ENCODE results near the gene GATB. TPM values are rescaled to one million over a fixed set of nuclear protein-coding genes. Genes with fewer than 3 reads are reported as not detected.

Gene GATB
- total RNA-seq, 1 donor from 2014 or later: 18.0 TPM

GRCh38 chr4:151690164-151690870, 70.5 kb downstream of the GATB start:
- H3K9me3 Mint-ChIP-seq (ENCODE audit: unreplicated experiment): no peaks in the 10 kb centered on the region

DNA sequence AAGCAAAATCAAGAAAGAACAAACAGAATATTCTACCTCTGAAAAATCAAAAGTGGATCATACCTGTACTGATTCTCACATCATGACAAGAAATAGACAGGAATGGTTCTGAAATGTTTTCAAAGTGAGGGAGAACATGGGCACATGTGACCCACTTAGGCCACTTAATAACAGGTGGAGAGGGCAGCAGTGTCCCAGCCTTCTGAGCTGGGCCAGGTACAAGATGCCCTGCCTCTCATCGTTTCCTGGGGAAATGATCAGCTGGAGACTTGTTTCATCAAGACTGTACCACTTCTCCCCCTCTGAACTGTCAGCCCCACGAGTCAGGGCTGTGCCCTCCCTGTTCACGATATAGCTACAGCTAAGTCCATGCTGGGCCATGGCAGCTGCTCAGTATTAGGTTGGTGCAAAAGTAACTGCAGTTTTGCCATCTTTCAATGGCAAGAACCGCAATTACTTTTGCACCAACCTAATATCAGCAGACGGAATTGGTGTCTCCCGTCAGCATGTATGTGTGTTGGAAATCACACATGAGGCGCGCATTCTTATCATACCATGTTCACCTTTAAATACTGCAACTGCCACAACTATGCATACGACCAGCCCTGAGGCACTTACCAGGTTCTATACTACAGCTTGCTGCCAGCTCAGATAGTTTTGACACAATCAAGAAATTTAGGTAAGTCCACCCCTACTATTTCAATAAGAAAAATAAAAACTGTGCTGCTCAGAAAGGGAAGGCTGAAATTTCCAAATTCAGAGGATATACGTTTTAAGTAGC, 71.4 kb downstream of the GATB start:
- TF ChIP-seq, protein P1, sequence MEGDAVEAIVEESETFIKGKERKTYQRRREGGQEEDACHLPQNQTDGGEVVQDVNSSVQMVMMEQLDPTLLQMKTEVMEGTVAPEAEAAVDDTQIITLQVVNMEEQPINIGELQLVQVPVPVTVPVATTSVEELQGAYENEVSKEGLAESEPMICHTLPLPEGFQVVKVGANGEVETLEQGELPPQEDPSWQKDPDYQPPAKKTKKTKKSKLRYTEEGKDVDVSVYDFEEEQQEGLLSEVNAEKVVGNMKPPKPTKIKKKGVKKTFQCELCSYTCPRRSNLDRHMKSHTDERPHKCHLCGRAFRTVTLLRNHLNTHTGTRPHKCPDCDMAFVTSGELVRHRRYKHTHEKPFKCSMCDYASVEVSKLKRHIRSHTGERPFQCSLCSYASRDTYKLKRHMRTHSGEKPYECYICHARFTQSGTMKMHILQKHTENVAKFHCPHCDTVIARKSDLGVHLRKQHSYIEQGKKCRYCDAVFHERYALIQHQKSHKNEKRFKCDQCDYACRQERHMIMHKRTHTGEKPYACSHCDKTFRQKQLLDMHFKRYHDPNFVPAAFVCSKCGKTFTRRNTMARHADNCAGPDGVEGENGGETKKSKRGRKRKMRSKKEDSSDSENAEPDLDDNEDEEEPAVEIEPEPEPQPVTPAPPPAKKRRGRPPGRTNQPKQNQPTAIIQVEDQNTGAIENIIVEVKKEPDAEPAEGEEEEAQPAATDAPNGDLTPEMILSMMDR (IDR thresholded peaks at IDR 0.05): no peak
- no peaks in the 10 kb centered on the region for H3K27me3 Mint-ChIP-seq (ENCODE audit: unreplicated experiment)
- no peak for DNase-seq (ENCODE audit: extremely low spot score, unreplicated experiment)
- no peaks in the 10 kb centered on the region for H3K9me3 Mint-ChIP-seq (ENCODE audit: unreplicated experiment)
- H3K4me1 Mint-ChIP-seq (ENCODE audit: unreplicated experiment): peaks cover 8% of the 10 kb centered on the region
- peaks cover 5% of the 10 kb centered on the region for H3K36me3 Mint-ChIP-seq (ENCODE audit: unreplicated experiment)
- no peak overlapping the region for H3K27ac Mint-ChIP-seq (ENCODE audit: unreplicated experiment)
- no peak overlapping the region for H3K4me3 Mint-ChIP-seq (ENCODE audit: unreplicated experiment)

More at GRCh38 chr4:151690164-151690870, 70.5 kb downstream of the GATB start:
- peaks cover 8% of the 10 kb centered on the region for H3K4me1 Mint-ChIP-seq (ENCODE audit: unreplicated experiment)
- DNase-seq (ENCODE audit: extremely low spot score, unreplicated experiment): no peak
- no peaks in the 10 kb centered on the region for H3K27me3 Mint-ChIP-seq (ENCODE audit: unreplicated experiment)
- no peak overlapping the region for H3K4me3 Mint-ChIP-seq (ENCODE audit: unreplicated experiment)
- no peak overlapping the region for H3K27ac Mint-ChIP-seq (ENCODE audit: unreplicated experiment)
- TF ChIP-seq, protein P1 (IDR thresholded peaks at IDR 0.05): no peak
- peaks cover 6% of the 10 kb centered on the region for H3K36me3 Mint-ChIP-seq (ENCODE audit: unreplicated experiment)

DNA sequence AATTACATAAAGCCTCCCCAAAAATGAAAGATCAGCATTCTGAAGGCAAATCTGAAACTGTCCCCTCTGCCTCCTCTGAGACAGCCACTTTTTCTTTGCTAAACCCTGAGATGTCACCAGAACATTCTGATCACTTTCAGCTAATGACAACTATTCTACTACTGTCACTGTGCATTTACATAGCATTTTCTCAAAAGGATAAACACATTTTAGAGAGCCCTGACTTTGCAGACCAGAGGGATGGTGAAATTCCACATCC, 72.1 kb downstream of the GATB start:
- H3K27ac Mint-ChIP-seq (ENCODE audit: unreplicated experiment): no peak overlapping the region
- peaks cover 5% of the 10 kb centered on the region for H3K36me3 Mint-ChIP-seq (ENCODE audit: unreplicated experiment)
- H3K27me3 Mint-ChIP-seq (ENCODE audit: unreplicated experiment): no peaks in the 10 kb centered on the region
- H3K9me3 Mint-ChIP-seq (ENCODE audit: unreplicated experiment): no peaks in the 10 kb centered on the region
- DNase-seq (ENCODE audit: extremely low spot score, unreplicated experiment): no peak
- H3K4me3 Mint-ChIP-seq (ENCODE audit: unreplicated experiment): no peak overlapping the region
- H3K4me1 Mint-ChIP-seq (ENCODE audit: unreplicated experiment): peaks cover 8% of the 10 kb centered on the region
- TF ChIP-seq, protein P1 (IDR thresholded peaks at IDR 0.05): no peak

DNA sequence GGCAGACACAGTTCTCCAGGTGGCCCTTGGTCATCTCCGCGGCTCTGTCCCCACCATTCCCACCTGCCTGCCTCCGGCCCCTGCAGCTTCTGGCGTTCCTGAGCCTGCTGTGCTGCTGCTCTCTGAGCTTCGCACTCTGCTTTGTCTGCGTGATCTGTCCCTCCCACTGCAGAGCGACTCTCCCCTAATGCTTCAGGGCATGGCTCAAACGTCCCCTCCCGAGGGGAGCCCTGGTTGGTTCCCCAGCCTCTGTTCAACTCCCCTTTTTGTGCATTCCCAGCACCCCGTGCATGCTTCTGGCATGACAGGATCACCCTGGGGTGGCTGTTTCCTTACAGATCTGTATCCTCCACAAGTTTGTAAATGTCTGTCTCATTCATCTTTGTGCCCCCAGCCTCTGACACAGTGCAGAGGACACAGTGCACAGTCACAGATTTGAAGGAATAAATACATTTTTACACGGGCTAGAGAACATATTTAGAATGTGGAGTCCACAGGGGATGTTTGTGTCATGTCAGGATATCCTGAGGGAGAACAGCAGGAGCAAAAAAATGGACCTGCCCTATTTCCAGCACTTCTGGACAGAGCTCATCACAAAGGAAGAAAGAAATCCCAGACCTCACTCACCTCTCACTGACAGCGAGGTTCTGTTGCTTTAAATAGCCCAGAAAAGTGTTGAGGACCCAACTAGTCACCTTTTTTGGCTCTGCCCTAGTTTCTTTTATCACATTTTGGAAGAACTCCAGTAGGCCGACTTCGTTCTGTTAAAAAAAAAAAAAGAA, 72.6 kb downstream of the GATB start:
- Mint-ChIP-seq H3K4me1 (ENCODE audit: unreplicated experiment) (peaks cover 8% of the 10 kb centered on the region), H3K36me3 (ENCODE audit: unreplicated experiment) (peaks cover 5% of the 10 kb centered on the region), H3K4me3 (ENCODE audit: unreplicated experiment) (no peak overlapping the region), H3K27me3 (ENCODE audit: unreplicated experiment) (no peaks in the 10 kb centered on the region), H3K9me3 (ENCODE audit: unreplicated experiment) (no peaks in the 10 kb centered on the region), H3K27ac (ENCODE audit: unreplicated experiment) (no peak overlapping the region)
- DNase-seq (ENCODE audit: extremely low spot score, unreplicated experiment): no peak
- TF ChIP-seq, protein P1 (IDR thresholded peaks at IDR 0.05): no peak
